SK-N-SH (cell line): ENCODE measurements around the gene CCL23.

Experiments used
- CTCF ChIP-seq: fragments of 200-600 bp; sonication (generic); IDR thresholded peaks from 2 replicates; pipeline ENCODE4 v1.6.1; 2017; ENCODE audit warnings: antibody characterized with exemption, mild to moderate bottlenecking, moderate library complexity
- MAX ChIP-seq: IDR thresholded peaks from 2 replicates; pipeline ENCODE4 v1.4.0; 2012; ENCODE audit warnings: low read depth
- REST ChIP-seq: IDR thresholded peaks from 2 replicates; pipeline ENCODE4 v1.6.1; 2012; ENCODE audit warnings: mild to moderate bottlenecking, low read depth, low read length, moderate library complexity
- TAF1 ChIP-seq: IDR thresholded peaks from 2 replicates; pipeline ENCODE4 v1.6.1; 2012; ENCODE audit warnings: low read depth, mild to moderate bottlenecking, low read length, moderate library complexity, borderline replicate concordance

- TF ChIP-seq REST (no peak), TAF1 (no peak), CTCF (no peak), MAX (no peak)
Observed at GRCh38 chr17:35982409-35983191, 35.2 kb downstream of the CCL23 start.
